COLO668 (cell line): ENCODE data around the gene AKR1A1.
"Not testable (repeated sequence)": the region's sequence is repeated elsewhere in the genome, so short reads cannot be mapped to it uniquely, and the experiment has no call there.

Experiments used
- DNase-seq: peaks from one replicate; lab custom pipeline; 2025; ENCODE audit not compliant: unreplicated experiment; lab: John Stamatoyannopoulos, UW

Gene AKR1A1

DNA sequence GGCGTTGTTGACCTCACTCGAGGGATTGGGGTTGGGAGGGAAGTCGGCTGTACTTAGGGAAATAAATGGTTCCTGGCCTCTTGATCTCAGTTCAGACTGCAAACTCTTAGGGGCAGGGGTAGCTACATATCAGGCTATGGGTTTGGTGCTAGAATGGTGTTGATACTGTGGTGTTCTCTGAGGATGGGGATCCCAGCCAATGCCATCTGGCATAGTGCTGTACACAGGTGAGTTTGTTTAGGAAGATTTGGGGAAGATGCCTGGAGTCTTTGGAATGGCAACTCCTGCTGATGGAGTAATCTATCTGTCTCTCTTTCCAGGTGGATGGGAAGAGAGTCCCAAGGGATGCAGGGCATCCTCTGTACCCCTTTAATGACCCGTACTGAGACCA lies 18.9 kb downstream of the AKR1A1 start:
- no peak for DNase-seq

DNA sequence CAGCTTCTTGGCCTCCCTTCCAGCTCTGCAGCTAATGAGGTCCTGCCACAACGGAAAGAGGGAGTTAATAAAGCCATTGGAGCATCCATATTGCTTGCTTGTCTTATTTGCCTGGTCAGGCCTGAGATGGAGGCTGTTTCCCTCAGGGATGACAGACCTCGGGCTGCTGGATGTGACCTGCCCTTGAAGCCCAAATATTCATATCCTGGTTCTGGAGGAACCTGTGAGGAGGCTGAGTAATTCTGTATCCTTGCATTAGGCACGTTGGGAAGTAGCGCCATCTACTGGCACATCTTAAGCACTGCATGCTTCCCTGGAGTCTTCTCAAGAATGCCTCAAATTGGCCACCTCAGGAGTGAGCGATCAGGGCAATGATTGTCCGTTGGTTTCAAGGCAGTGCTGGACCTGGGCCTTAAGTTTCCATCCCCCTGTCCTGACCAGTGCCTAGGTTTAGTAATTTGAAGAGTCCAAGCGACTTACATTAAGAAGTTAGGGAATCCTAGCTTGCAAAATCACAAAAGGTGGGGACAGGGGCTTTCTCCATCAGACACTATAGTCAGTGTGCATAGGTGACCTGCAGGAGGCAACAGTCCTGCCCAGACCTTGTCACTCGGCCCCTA lies 19.4 kb downstream of the AKR1A1 start:
- peak; percentile 77 for DNase-seq

DNA sequence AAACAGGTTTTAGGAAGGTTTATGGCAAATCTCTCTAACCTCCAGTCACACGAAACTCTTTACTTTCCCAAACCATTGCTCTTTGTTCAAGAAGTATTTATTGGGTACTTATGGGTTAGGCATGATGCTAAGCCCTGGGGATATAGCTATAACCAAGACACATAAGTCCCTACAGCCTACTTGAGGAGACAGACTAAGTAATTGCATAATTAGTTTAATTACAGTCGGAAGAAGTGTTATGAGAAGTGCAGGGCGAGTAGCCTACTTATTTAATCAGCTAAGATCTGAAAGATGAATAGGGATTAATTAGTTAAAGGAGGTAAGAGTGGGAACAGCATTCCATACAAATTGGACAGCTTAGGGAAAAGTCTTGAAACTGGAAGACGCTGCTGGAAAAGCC lies 20.0 kb downstream of the AKR1A1 start:
- no peak for DNase-seq

DNA sequence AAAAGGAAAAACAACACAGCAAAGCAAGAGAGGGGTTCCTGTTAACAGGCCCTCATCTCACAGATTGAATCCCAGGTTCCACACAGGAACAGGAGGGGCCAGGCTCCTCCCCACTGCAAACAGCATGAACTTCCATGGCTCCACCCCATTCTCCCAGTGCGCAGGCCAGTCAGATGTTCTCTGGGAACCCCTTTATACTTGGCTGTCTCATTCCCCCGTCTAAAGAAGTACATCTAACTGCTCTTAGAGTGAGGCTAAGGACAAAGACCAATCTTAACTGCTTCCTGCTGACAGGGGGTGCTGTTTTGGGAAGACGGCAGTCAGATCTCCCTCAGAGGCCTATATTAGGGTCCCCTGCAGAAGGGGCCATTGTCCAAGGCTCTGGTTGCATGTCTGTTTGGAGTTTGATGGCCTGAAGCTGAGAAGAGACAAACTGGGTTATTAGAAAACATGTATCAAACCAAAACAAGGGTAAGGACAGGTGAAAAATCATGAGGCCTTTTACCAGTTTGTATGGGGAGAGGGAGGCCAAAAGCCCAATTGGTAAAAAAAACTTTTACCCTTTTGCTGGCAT lies 22.7 kb downstream of the AKR1A1 start:
- DNase-seq: no peak

DNA sequence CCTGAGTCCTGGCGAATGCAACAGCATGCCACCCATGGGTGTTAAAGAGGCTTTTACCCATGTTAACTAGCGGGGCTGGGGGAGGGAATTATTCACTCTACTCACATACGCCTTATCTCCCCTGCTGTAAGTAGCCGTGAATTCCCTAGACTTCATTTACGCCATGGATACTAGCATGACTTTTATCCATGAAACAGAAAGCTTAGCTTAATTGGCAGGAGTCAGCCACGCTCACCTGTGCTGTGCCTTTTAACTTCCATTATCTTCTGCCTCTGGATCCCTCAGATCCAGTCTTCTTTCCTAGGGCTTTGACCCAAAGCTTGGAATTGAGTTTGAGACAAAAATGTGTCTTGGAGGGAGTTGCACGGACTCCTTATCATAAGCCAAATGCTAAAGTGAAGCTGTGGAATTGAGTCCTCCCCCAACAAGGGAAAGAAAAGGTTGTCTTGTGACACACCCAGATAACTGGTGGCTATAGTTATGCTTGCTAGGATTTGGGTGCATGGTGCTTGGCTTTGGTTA lies 23.5 kb downstream of the AKR1A1 start:
- no peak for DNase-seq

DNA sequence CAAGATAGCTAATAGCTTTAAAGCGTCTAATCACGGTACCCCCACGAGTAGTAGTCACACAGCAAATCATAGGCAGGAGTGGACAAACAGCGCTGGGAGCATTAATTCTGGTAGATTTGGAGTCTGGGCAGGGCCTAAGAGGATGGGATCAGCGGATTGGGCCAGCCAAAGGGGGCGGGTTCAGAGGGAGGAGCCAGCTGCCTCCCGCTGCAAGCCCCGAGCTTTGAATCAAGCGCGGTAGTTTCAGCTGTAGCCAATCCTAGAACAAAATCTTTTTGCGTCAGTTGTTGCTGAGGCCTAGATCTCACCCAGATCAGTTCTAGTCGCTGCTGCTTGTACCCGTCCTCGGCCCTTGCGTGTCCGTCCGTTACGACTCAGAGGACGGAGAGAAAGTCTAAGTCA lies 32.6 kb downstream of the AKR1A1 start:
- peak; percentile 98 for DNase-seq

DNA sequence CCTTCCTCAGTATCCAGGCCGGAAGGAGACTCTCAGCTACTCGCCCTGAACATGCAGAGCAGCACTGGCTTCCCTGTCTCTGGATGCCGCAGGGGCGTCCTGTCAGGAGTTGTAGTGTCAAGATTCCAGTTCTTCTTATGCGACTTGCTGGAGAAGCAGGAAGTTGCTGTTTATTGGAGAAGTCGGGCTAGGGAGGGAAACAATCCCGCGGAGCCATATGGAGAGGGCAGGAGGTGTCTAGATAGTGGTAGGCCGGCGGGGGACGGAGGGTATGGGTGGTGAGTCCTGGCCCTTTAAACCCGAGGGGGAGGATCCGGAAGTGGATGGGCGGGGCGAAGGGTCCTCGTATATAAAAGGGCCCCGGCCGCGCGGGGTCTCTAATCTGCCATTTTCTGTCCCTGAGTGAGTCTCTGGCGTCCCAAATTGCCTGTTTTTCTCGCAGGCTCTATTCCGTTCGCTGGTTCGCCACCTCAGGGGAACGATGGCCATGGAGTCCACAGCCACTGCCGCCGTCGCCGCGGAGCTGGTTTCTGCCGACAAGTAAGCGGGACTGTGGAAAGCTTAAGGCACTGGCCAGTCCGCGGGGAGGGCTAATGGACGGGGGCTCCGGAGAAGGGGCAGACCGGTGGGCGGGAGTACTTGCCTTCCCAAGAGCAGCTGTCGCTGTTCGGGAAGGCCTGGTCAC lies 33.2 kb downstream of the AKR1A1 start, which contains the start of gene NASP:
Gene NASP (plus strand): TSS at position 376 of the 685 bp plus-strand sequence. CDS start 106 bp downstream, at position 482.
- DNase-seq: peak; percentile 94

DNA sequence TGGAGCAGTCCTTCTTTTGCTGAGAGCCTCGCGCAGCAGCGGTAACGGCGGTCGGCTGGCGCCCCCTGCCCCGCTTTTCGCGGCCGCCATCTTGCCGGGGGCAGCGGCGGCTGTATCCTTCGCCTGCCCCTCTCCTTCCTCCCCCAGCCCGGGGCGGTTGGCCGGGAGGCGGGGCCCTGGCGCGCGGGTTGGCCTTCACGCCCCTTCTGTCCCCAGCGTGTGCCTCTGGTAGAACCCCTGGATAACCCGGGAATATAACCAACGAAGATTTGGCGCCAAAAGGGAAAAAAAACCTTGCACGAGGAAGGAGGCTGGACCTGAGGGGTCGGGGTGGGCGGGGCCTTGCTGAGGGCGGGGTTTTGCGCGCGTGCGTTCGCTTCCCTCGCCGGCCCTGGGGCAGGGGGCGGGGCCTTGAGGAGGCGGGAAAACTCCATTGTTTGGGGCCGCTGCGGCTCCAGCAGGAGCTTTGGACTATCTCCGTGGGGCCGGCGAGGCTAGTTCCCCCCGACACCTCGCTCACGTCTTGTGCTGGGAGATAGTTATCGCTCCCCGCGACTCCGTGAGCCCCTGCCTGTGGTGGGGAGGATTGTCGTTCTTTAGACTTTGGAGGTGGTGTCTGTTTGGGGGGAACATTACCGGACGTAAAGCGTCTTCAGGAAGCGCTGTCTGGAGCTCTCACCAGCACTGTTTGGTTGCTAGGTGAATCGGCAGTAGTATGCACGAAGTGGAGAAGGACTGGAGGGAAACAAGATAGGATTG lies 33.9 kb downstream of the AKR1A1 start:
- DNase-seq: peak; percentile 99

DNA sequence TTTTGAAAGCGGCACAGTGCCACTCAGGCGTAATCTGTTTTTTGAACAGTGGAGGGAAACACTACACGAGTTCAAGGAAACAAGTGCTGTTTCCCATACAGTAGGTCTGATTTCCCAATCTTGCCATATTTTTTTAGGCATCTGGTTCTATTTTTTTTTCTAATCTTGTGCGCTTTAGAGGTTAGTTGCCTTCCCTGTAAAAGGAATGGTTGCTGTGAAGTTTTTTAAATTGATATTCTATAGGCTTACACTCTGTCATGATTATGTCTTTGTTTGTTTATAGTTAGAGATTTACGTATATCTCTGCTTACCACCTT lies 34.4 kb downstream of the AKR1A1 start:
- no peak for DNase-seq

DNA sequence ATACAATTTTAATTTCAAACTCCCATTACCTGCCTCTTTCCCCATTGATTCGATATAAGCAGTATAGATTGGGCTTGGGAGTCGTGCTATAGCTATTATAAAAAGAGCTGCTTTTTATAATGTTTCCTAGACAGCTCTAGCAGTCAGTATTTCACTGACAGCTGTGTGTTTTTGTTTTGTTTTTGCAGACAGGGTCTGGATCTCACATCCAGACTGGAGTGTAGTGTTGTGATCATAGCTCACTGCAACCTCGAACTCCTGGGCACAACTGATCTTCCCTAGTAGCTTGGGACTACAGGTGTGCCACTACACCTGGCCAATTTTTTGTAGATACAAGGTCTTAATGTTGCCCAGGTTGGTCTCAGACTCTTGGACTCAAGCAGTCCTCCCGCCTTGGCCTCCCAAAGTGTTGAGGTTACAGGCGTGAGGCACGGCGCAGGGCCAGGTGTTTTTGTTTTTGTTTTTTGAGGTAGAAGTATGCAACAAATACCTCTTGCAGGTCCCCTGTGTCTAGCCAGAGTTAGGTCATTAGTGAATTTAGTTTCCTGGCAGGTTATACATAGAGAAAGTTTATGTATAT lies 35.0 kb downstream of the AKR1A1 start:
- no peak for DNase-seq

DNA sequence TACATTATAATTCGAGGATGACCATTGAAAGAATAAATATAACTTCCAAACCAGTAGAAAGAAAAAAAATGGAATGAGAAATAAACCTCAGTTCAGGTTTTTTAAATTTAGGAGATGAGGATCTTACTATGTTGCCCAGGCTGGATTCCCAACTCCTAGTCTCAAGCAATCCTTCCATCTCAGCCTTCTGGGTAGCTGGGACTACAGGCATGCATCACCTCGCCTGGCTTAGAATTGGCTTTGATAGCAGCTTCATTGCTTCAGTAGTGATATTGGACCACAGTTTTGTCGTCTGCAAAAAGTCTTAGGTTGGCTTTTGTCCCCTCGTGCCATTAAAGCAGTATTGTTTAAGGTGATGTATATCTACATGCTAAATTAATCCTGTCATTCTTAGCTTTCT lies 36.1 kb downstream of the AKR1A1 start:
- DNase-seq: no peak

DNA sequence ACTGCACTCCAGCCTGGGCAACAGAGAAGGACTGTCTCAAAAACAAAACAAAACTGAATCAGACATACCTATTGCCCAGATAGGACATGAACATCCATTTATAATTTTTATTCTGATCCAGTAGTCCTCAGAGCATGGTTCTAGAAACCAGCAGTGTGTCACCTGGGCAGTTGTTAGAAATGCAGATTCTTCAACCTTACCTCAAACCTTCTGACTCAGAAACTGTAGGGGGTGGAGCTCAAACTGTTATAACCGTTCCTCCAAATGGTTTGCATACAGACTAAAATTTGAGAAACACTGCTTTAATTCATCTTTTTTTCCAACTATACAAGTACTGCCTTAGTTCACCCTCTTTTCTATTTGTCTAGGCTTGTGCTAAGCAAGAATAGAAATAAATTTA lies 39.2 kb downstream of the AKR1A1 start:
- DNase-seq: no peak

DNA sequence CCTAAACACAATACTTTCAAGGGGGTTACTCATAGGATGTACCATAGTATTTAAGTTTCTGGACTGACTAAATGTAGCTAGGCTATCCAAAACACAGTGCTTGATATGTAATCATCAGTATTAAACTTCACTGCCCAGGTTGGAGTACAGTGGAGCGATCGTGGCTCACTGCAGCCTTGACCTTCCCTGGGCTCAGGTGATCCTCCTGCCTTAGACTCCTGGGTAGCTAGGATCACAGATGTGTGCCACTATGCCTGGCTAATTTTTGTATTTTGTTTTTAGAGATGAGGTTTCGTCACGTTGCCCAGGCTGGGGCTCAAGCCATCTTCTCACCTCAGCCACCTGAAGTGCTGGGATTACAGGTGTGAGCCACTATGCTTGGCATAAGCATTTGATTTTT lies 43.8 kb downstream of the AKR1A1 start:
- DNase-seq: no peak

DNA sequence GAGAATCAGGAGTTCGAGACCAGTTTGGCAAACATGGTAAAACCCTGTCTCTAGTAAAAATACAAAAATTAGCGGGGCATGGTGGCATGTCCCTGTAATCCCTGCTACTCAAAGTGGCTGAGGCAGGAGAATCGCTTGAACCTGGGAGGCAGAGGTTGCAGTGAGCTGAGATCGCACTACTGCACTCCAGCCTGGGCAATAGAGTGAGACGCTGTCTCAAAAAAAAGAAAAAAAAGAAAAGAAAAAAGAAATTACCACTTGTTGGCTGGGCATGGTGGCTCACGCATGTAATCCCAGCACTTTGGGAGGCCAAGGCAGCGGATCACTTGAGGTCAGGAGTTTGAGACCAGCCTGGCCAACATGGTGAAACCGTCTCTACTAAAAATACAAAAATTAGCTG lies 46.1 kb downstream of the AKR1A1 start:
- DNase-seq: not testable (repeated sequence)

DNA sequence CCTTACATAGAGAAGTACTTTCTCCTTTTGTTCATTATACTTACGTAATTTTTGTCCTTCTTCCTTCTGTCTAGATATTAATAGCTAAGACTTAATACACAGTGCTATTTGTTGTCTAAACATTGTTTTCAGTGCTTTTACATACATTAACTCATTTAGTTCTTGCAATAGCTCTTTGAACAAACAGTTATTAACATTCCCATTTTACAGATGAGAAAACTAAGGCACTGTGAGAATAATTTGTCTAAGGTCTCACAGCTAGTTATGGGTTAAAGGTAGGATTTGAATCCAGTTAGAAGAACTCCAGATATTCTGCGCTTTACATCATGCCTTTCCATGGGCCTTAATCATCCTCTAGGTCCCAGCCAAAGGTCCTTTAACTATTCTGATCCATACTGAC lies 53.6 kb downstream of the AKR1A1 start:
- no peak for DNase-seq

DNA sequence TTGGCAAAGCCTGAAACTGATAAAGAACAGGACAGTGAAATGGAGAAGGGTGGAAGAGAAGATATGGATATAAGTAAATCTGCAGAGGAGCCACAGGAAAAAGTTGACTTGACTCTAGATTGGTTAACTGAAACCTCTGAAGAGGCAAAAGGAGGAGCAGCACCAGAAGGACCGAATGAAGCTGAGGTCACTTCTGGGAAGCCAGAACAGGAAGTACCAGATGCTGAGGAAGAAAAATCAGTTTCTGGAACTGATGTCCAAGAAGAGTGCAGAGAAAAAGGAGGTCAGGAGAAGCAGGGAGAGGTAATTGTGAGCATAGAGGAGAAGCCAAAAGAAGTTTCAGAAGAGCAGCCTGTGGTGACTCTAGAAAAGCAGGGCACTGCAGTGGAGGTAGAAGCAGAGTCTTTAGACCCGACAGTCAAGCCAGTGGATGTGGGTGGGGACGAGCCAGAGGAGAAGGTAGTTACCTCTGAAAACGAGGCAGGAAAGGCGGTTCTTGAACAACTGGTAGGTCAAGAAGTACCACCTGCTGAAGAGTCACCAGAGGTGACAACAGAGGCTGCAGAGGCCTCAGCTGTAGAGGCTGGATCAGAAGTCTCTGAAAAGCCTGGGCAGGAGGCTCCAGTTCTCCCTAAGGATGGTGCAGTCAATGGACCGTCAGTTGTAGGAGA lies 56.9 kb downstream of the AKR1A1 start:
- DNase-seq: no peak

DNA sequence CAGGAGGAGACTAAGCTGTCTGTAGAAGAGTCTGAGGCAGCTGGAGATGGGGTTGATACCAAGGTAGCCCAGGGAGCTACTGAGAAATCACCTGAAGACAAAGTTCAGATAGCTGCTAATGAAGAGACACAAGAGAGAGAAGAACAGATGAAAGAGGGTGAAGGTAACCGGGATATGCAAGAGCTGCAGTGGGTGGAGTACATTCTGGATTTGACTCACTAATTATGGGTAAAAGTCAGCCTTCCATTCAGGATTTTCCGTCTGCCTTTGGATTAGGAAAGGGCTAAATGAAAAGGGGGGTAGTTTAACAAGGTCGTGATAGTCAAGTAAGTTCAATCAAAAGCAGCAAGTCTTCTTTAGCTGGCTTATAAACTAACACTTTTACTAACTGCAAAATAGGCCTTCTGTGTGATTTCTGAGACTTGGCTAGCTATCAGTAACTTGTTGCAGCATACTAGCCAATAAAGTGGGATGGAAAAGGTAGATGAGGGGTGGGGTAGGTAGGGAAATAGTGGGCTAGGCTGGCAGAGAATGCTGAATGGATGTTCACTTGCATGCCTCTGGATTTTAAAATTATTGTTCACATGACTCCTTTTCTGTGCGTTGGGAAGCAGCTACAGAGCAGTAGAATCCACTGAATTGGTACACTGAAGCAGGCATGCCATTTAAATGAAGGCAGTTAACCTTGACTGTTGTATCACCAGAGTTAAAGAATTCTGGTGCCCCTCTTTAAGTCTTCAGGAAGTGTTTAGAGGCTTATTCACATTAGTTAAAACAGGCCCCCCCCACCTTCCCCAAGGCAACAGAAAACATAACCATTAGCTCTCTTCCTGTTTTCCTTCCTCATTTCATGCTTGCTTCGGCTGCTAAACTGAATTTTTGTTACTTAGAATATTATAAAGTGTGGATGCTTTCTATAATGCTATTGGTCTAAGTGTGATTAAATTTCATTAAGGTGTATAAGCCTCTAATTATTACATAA lies 57.8 kb downstream of the AKR1A1 start:
- DNase-seq: no peak

DNA sequence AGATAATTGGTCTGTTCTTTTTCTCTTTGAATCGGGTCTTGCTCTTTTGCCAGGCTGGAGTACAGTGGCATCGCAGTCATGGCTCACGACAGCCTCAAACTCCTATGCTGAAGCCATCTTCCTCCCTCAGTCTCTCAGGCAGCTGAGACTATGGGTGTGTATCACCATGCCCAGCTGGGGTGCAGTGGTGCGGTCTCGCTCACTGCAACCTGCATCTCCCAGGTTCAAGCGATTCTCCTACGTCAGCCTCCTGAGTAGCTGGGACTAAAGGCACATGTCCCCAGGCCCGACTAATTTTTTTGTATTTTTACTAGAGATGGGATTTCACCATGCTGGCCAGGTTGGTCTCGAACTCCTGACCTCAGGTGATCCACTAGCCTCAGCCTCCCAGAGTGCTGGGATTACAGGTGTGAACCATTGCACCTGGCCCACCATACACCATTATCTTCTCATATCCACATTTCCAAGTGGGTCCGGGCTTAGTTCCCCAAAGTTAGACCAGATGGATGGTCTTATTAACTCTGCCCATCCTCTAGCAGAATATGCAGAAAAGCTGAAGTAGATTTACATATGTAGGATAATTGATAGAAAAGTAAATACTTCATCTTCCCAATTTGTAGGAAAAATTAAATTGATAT lies 60.1 kb downstream of the AKR1A1 start:
- DNase-seq: no peak

DNA sequence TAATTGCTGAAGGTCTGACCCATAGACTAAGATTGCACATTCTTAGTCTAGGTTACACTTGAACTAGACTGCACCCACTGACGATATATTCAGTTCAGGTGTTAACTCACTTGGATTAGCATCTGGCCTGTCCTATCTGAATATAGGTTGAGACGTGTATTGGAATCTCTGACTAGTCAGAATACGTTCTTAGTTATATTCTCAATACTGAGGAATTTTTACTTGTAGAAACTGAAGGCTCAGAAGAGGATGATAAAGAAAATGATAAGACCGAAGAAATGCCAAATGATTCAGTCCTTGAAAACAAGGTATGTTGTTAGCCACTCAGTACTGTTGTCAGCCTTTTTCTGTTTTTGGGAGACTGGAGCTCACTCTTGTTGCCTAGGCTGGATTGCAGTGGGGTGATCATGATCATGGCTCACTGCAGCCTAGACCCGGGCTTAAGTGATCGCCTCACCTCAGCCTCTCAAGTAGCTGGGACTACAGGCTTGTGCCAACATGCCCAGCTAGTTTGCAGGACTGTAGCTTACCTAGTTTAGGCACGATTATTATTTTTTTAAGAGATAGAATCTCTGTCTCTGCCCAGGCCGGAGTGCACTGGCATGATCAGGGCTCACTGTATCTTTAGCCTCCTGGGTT lies 62.4 kb downstream of the AKR1A1 start:
- DNase-seq: no peak
